Fibroblast of lung (primary cell): Measurements from ENCODE around the gene ZNF609. TPM values are rescaled to one million over a fixed set of nuclear protein-coding genes. Genes with fewer than 3 reads are reported as not detected.

Experiments
- DNase-seq, 2 donors: peaks; one replicate each; pipeline versions ENCODE4 v3.0.0 to v3.0.0-alpha.2; 2010; ENCODE audit warnings: low read depth in 2 of 2
- H2AFZ ChIP-seq: 2 replicates; pipeline ENCODE4 v1.5.1; 2012; ENCODE audit warnings: low read length, control low read depth, inconsistent platforms
- H3K27ac ChIP-seq: 2 replicates; pipeline ENCODE4 v1.5.1; 2011; ENCODE audit warnings: low read length, control low read depth; ENCODE audit not compliant: insufficient read depth
- H3K27me3 ChIP-seq: 2 replicates; pipeline ENCODE4 v1.5.1; 2011; ENCODE audit warnings: mild to moderate bottlenecking, low read length; ENCODE audit not compliant: control insufficient read depth, insufficient read depth
- H3K36me3 ChIP-seq: 2 replicates; pipeline ENCODE4 v1.5.1; 2011; ENCODE audit warnings: low read length; ENCODE audit not compliant: control insufficient read depth, insufficient read depth
- H3K4me1 ChIP-seq: 2 replicates; pipeline ENCODE4 v1.5.1; 2011; ENCODE audit warnings: low read length; ENCODE audit not compliant: control insufficient read depth, insufficient read depth; ENCODE audit errors: extremely low read depth
- H3K4me2 ChIP-seq: 2 replicates; pipeline ENCODE4 v1.5.1; 2011; ENCODE audit warnings: low read length, control low read depth; ENCODE audit not compliant: insufficient read depth; ENCODE audit errors: extremely low read depth
- H3K4me3 ChIP-seq, 4 experiments: fragments of 200-600 bp in 1 of 4; sonication (generic) in 1 of 4; replicated peaks in 1 of 4; 2 replicates each; pipeline ENCODE4 v1.5.1; 2011 to 2016; ENCODE audit warnings: low read length in 4 of 4, low read depth in 3 of 4, mild to moderate bottlenecking in 3 of 4, control low read depth in 2 of 4, inconsistent platforms in 1 of 4, mixed read lengths in 1 of 4; ENCODE audit not compliant: insufficient read depth in 1 of 4; ENCODE audit errors: control extremely low read depth in 1 of 4
- H3K79me2 ChIP-seq: 2 replicates; pipeline ENCODE4 v1.5.1; 2012; ENCODE audit warnings: mild to moderate bottlenecking, low read length, inconsistent platforms; ENCODE audit not compliant: control insufficient read depth, insufficient read depth
- H3K9ac ChIP-seq: 2 replicates; pipeline ENCODE4 v1.5.1; 2011; ENCODE audit warnings: mild to moderate bottlenecking, low read length, control low read depth; ENCODE audit not compliant: insufficient read depth
- H3K9me3 ChIP-seq: 2 replicates; pipeline ENCODE4 v1.5.1; 2012; ENCODE audit warnings: low read depth, low read length; ENCODE audit not compliant: control insufficient read depth, insufficient read depth
- H4K20me1 ChIP-seq: 2 replicates; pipeline ENCODE4 v1.5.1; 2011; ENCODE audit warnings: low read length; ENCODE audit not compliant: control insufficient read depth, insufficient read depth; ENCODE audit errors: extremely low read depth
- EZH2 ChIP-seq: IDR thresholded peaks from 2 replicates; pipeline ENCODE4 v1.5.1; 2012; ENCODE audit warnings: low read length, control low read depth, mild to moderate bottlenecking; ENCODE audit errors: missing control alignments
- polyA plus RNA-seq, 2 donors: library from polyadenylated mRNA; depleted of rRNA in 1 of 2; stranded (reverse) in 1 of 2; unstranded in 1 of 2; fragments of >200 nt; gene quantifications; 2 replicates each; pipeline ENCODE4 v1.2.1, GENCODE V29; 2011 to 2012; ENCODE audit warnings: missing spikeins in 1 of 2
- total RNA-seq: library from RNA; depleted of rRNA; stranded (reverse); fragments of >200 nt; gene quantifications from 2 replicates; pipeline ENCODE4 v1.2.1, GENCODE V29; 2014
- TF ChIP-seq, protein P1 (sequence below), 2 donors: IDR thresholded peaks in 1 of 2; conservative IDR thresholded peaks in 1 of 2; 1 replicate in 1 of 2; 2 replicates in 1 of 2; pipeline ENCODE4 v1.5.1; 2011 to 2012; ENCODE audit warnings: low read length in 2 of 2, control low read depth in 1 of 2, inconsistent platforms in 1 of 2, low read depth in 1 of 2, mild to moderate bottlenecking in 1 of 2

The ZNF609 gene
- total and polyA plus RNA-seq, 2 donors (not counting 1 experiment from before 2014, with no cell fraction given), result 10.8 to 14.7 TPM

DNA sequence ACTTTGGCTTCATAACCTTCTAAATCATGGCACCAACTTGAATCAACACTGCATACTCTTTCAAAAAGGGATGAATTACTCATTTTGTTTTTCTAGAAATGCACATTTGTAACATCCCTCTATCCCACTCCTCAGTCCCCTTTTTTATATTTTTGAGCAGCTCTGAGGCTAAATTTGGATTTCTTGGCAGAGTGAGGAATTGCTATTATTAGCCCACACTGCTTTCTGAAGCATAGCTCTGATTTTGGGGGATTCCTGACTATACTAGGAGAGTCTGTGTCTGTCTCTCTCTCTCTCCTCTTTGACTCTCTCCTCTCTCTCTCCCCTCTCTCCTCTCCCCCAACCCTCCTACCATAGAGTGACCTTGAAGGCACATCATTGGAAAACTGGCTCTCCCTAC, 238.4 kb downstream of the ZNF609 start:
- peaks cover 3% of the 10 kb centered on the region for H4K20me1 ChIP-seq
- H3K79me2 ChIP-seq, result peaks cover 62% of the 10 kb centered on the region
- TF ChIP-seq EZH2, result no peak
- TF ChIP-seq, protein P1, sequence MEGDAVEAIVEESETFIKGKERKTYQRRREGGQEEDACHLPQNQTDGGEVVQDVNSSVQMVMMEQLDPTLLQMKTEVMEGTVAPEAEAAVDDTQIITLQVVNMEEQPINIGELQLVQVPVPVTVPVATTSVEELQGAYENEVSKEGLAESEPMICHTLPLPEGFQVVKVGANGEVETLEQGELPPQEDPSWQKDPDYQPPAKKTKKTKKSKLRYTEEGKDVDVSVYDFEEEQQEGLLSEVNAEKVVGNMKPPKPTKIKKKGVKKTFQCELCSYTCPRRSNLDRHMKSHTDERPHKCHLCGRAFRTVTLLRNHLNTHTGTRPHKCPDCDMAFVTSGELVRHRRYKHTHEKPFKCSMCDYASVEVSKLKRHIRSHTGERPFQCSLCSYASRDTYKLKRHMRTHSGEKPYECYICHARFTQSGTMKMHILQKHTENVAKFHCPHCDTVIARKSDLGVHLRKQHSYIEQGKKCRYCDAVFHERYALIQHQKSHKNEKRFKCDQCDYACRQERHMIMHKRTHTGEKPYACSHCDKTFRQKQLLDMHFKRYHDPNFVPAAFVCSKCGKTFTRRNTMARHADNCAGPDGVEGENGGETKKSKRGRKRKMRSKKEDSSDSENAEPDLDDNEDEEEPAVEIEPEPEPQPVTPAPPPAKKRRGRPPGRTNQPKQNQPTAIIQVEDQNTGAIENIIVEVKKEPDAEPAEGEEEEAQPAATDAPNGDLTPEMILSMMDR (conservative IDR thresholded peaks at IDR 0.05 in 1 of 2, IDR thresholded peaks at IDR 0.05 in 1 of 2; ENCODE audit: low read depth in 1 of 2, low read length in 2 of 2), result no peak
- H3K36me3 ChIP-seq, result no peaks in the 10 kb centered on the region
- H2AFZ ChIP-seq, result no peak overlapping the region
- peak overlapping the region in 1 of 4 experiments; percentile 94 for H3K4me3 ChIP-seq
- no peak for DNase-seq
- no peak overlapping the region for H3K27ac ChIP-seq
- H3K9ac ChIP-seq, result no peak overlapping the region
- no peaks in the 10 kb centered on the region for H3K27me3 ChIP-seq
- peaks cover 27% of the 10 kb centered on the region for H3K4me1 ChIP-seq
- no peak overlapping the region for H3K4me2 ChIP-seq
- no peaks in the 10 kb centered on the region for H3K9me3 ChIP-seq

DNA sequence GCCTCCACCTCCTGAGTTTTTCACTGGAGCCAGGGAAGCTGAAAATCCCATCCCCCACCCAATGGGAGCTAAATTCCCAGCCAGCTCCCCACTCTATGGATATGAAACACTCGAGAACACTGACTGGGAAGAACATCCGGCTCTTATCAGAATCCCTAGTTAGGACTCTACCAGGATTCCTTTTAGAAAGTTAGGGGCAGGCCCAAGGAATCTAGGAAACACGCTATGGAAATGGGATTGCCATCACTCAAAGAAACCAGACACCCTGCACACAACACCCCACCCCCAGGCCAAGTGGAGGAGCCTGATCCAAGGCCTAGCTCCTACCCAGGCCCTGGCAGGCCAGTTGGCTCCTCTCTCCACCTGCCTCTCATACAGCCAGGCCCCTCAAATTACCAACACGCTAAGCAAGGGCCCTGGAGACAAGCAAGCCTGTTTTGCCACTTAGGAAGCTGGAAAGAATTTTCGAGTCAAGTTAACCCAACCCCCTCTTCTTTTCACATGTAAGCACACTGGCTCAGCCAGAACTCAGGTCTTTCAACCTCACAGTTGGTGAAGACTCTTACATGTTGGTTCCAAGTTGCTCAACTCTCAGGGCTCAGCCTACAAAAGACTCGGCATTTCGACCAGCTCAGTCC, 239.5 kb downstream of the ZNF609 start:
- Histone ChIP-seq H3K27ac (peak overlapping the region; percentile 19), H3K9ac (no peak overlapping the region), H3K4me3 (peak overlapping the region; percentile 2 to 94 (median 28)), H3K36me3 (no peaks in the 10 kb centered on the region), H3K9me3 (no peaks in the 10 kb centered on the region), H2AFZ (no peak overlapping the region), H3K27me3 (no peaks in the 10 kb centered on the region), H3K4me2 (peak overlapping the region; percentile 94), H4K20me1 (peaks cover 3% of the 10 kb centered on the region), H3K79me2 (peaks cover 59% of the 10 kb centered on the region), H3K4me1 (peaks cover 27% of the 10 kb centered on the region)
- TF ChIP-seq, protein P1 (conservative IDR thresholded peaks at IDR 0.05 in 1 of 2, IDR thresholded peaks at IDR 0.05 in 1 of 2; ENCODE audit: low read depth in 1 of 2, low read length in 2 of 2), result no peak
- TF ChIP-seq EZH2, result no peak
- DNase-seq, result peak; percentile 50 to 51

DNA sequence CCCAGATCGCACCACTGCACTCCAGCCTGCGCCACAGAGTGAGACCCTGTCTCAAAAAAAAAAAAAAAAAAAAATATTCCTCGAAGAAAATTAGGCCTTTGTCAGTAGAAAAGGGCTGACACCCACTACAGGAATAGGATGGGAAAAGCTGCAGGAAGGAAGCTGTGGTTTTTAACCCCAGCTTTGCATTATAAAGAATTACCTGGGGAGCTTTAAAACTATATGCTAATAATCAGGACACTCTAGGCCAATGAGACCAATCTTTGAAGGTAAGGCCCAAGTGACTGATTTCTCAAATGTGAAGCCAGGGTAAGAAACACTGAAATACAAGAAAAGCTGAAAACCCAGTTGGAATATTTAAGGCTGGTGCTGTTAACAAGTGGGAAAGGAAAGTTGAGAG, 240.7 kb downstream of the ZNF609 start:
- H3K4me3 ChIP-seq, result peak overlapping the region in 2 of 4 experiments; percentile 83 to 94

More for the DNA sequence above, 240.7 kb downstream of the ZNF609 start:
- TF ChIP-seq, protein P1 (conservative IDR thresholded peaks at IDR 0.05 in 1 of 2, IDR thresholded peaks at IDR 0.05 in 1 of 2; ENCODE audit: low read depth in 1 of 2, low read length in 2 of 2), result no peak
- no peak for TF ChIP-seq EZH2
- H3K27me3 ChIP-seq, result no peaks in the 10 kb centered on the region
- H3K9ac ChIP-seq, result no peak overlapping the region
- H2AFZ ChIP-seq, result no peak overlapping the region
- H3K27ac ChIP-seq, result no peak overlapping the region
- peaks cover 24% of the 10 kb centered on the region for H3K4me1 ChIP-seq
- peaks cover 54% of the 10 kb centered on the region for H3K79me2 ChIP-seq
- peak overlapping the region; percentile 94 for H3K4me2 ChIP-seq
- no peak for DNase-seq
- H3K36me3 ChIP-seq, result no peaks in the 10 kb centered on the region
- H3K9me3 ChIP-seq, result no peaks in the 10 kb centered on the region
- H4K20me1 ChIP-seq, result peaks cover 3% of the 10 kb centered on the region
